Karpas-422 (cell line): ENCODE data around the gene USP47. TPM values are rescaled to one million over a fixed set of nuclear protein-coding genes. Genes with fewer than 3 reads are reported as not detected.

Experiments
- DNase-seq: peaks from one replicate; pipeline ENCODE4 v3.0.0-alpha.2; 2015
- H2AFZ ChIP-seq: fragments of 200-600 bp; sonication (generic); 2 replicates; pipeline ENCODE4 v1.6.1; 2014; ENCODE audit warnings: antibody characterized with exemption, low read length, mixed read lengths
- H3K27ac ChIP-seq: fragments of 200-600 bp; sonication (generic); 2 replicates; pipeline ENCODE4 v1.5.1; 2014; ENCODE audit warnings: mild to moderate bottlenecking, low read length, moderate library complexity
- H3K27me3 ChIP-seq: fragments of 200-600 bp; sonication (generic); 2 replicates; pipeline ENCODE4 v1.6.1; 2014; ENCODE audit warnings: low read length, mixed read lengths
- H3K36me3 ChIP-seq: fragments of 200-600 bp; sonication (generic); 2 replicates; pipeline ENCODE4 v1.6.1; 2014; ENCODE audit warnings: low read length, mixed read lengths; ENCODE audit not compliant: insufficient read depth
- H3K4me1 ChIP-seq: fragments of 200-600 bp; sonication (generic); 2 replicates; pipeline ENCODE4 v1.6.1; 2014; ENCODE audit warnings: mild to moderate bottlenecking, low read length, mixed read lengths
- H3K4me2 ChIP-seq: fragments of 200-600 bp; sonication (generic); 2 replicates; pipeline ENCODE4 v1.6.1; 2014; ENCODE audit warnings: low read length, low read depth, mild to moderate bottlenecking; ENCODE audit not compliant: poor library complexity, severe bottlenecking
- H3K4me3 ChIP-seq: fragments of 200-600 bp; sonication (generic); 2 replicates; pipeline ENCODE4 v1.5.1; 2014; ENCODE audit warnings: mild to moderate bottlenecking, antibody characterized with exemption, low read length, mixed read lengths
- H3K79me2 ChIP-seq: fragments of 200-600 bp; sonication (generic); 2 replicates; pipeline ENCODE4 v1.6.1; 2014; ENCODE audit warnings: mild to moderate bottlenecking, low read length, mixed read lengths
- H3K9ac ChIP-seq: fragments of 200-600 bp; sonication (generic); 2 replicates; pipeline ENCODE4 v1.6.0; 2014; ENCODE audit warnings: low read length
- H3K9me2 ChIP-seq: fragments of 200-600 bp; sonication (generic), shearing (Covaris generic); replicated peaks from 2 replicates; pipeline ENCODE4 v1.6.0; 2014; ENCODE audit warnings: mild to moderate bottlenecking, low read length, moderate library complexity; ENCODE audit not compliant: insufficient read depth
- H3K9me3 ChIP-seq: fragments of 300-700, 200-600 bp; sonication (generic); 2 replicates; pipeline ENCODE4 v1.6.1; 2014; ENCODE audit warnings: low read length, mixed read lengths
- H4K20me1 ChIP-seq: fragments of 200-600 bp; sonication (generic); 2 replicates; pipeline ENCODE4 v1.6.1; 2014; ENCODE audit warnings: mild to moderate bottlenecking, antibody characterized with exemption, low read length, low read depth; ENCODE audit not compliant: insufficient read depth
- total RNA-seq: library from RNA; depleted of rRNA; stranded (reverse); fragments of >200 nt; shearing (Covaris generic); gene quantifications from 2 replicates; pipeline ENCODE4 v1.2.3, GENCODE V29; 2014; ENCODE audit warnings: low replicate concordance

The USP47 gene
- total RNA-seq, 1 experiment from 2014 or later = 61.2 TPM

- H3K27me3 ChIP-seq = no peaks in the 10 kb centered on the region
- H3K4me2 ChIP-seq = no peak overlapping the region
- peaks cover 97% of the 10 kb centered on the region for H3K79me2 ChIP-seq
- H4K20me1 ChIP-seq = no peaks in the 10 kb centered on the region
- H2AFZ ChIP-seq = no peak overlapping the region
- peaks cover 9% of the 10 kb centered on the region for H3K4me1 ChIP-seq
- 0 out of 2 replicates have a peak, but pooled peaks cover 3% of the 10 kb centered on the region for H3K36me3 ChIP-seq
- no peak overlapping the region for H3K4me3 ChIP-seq
- H3K9me2 ChIP-seq = no peaks in the 10 kb centered on the region
- H3K9me3 ChIP-seq = no peaks in the 10 kb centered on the region
- DNase-seq = no peak
- no peak overlapping the region for H3K9ac ChIP-seq
- no peak overlapping the region for H3K27ac ChIP-seq
Measured at GRCh38 chr11:11865449-11865848, 23.7 kb downstream of the USP47 start.

- Histone ChIP-seq H2AFZ (no peak overlapping the region), H3K4me1 (peaks cover 15% of the 10 kb centered on the region), H3K27ac (no peak overlapping the region), H3K36me3 (0 out of 2 replicates have a peak, but pooled peaks cover 3% of the 10 kb centered on the region), H3K9me3 (no peaks in the 10 kb centered on the region), H3K4me3 (no peak overlapping the region), H3K27me3 (no peaks in the 10 kb centered on the region), H3K9me2 (no peaks in the 10 kb centered on the region), H3K9ac (no peak overlapping the region), H3K4me2 (no peak overlapping the region), H3K79me2 (peaks cover 97% of the 10 kb centered on the region), H4K20me1 (no peaks in the 10 kb centered on the region)
- no peak for DNase-seq
Measured at GRCh38 chr11:11866203-11866602, 24.4 kb downstream of the USP47 start.

GRCh38 chr11:11867720-11868119 lies 25.9 kb downstream of the USP47 start:
- Histone ChIP-seq H3K4me3 (no peak overlapping the region), H3K9ac (no peak overlapping the region), H3K27me3 (no peaks in the 10 kb centered on the region), H3K27ac (no peak overlapping the region), H2AFZ (no peak overlapping the region), H3K36me3 (0 out of 2 replicates have a peak, but pooled peaks cover 3% of the 10 kb centered on the region), H3K4me2 (no peak overlapping the region), H3K4me1 (peaks cover 28% of the 10 kb centered on the region), H3K79me2 (peaks cover 96% of the 10 kb centered on the region), H3K9me3 (no peaks in the 10 kb centered on the region), H4K20me1 (no peaks in the 10 kb centered on the region), H3K9me2 (no peaks in the 10 kb centered on the region)
- DNase-seq = no peak

- DNase-seq = no peak
- H3K4me2 ChIP-seq = peak overlapping the region; percentile 30
- no peaks in the 10 kb centered on the region for H3K9me2 ChIP-seq
- no peaks in the 10 kb centered on the region for H3K27me3 ChIP-seq
- peak overlapping the region; percentile 40 for H3K27ac ChIP-seq
- 0 out of 2 replicates have a peak, but pooled peaks cover 3% of the 10 kb centered on the region for H3K36me3 ChIP-seq
- no peak overlapping the region for H3K4me3 ChIP-seq
- H3K9me3 ChIP-seq = no peaks in the 10 kb centered on the region
- no peak overlapping the region for H2AFZ ChIP-seq
- no peaks in the 10 kb centered on the region for H4K20me1 ChIP-seq
- peak overlapping the region; percentile 14 for H3K9ac ChIP-seq
- H3K4me1 ChIP-seq = peaks cover 26% of the 10 kb centered on the region
- peaks cover 96% of the 10 kb centered on the region for H3K79me2 ChIP-seq
Measured at GRCh38 chr11:11871991-11872401, 30.2 kb downstream of the USP47 start.

- Histone ChIP-seq H3K4me3 (no peak overlapping the region), H3K9me3 (no peaks in the 10 kb centered on the region), H3K4me2 (no peak overlapping the region), H3K27ac (no peak overlapping the region), H3K36me3 (no peaks in the 10 kb centered on the region), H4K20me1 (no peaks in the 10 kb centered on the region), H2AFZ (no peak overlapping the region), H3K79me2 (peaks cover 95% of the 10 kb centered on the region), H3K9me2 (no peaks in the 10 kb centered on the region), H3K4me1 (peaks cover 17% of the 10 kb centered on the region), H3K9ac (no peak overlapping the region), H3K27me3 (no peaks in the 10 kb centered on the region)
- peak; percentile 51 for DNase-seq
Measured at GRCh38 chr11:11876458-11876857, 34.7 kb downstream of the USP47 start.

GRCh38 chr11:11880179-11880578 lies 38.4 kb downstream of the USP47 start:
- peaks cover 89% of the 10 kb centered on the region for H3K79me2 ChIP-seq
- H4K20me1 ChIP-seq = no peaks in the 10 kb centered on the region

GRCh38 chr11:11882539-11882938 lies 40.8 kb downstream of the USP47 start:
- no peaks in the 10 kb centered on the region for H4K20me1 ChIP-seq
- peaks cover 3% of the 10 kb centered on the region; the same call in 1 of the 2 replicates for H3K4me1 ChIP-seq
- H3K27me3 ChIP-seq = no peaks in the 10 kb centered on the region
- no peaks in the 10 kb centered on the region for H3K9me3 ChIP-seq
- H3K9me2 ChIP-seq = no peaks in the 10 kb centered on the region
- no peak overlapping the region for H2AFZ ChIP-seq
- H3K79me2 ChIP-seq = peaks cover 66% of the 10 kb centered on the region
- H3K4me3 ChIP-seq = no peak overlapping the region
- DNase-seq = no peak
- H3K27ac ChIP-seq = no peak overlapping the region
- H3K4me2 ChIP-seq = no peak overlapping the region
- peaks cover 33% of the 10 kb centered on the region; the same call in 1 of the 2 replicates for H3K36me3 ChIP-seq
- H3K9ac ChIP-seq = no peak overlapping the region

More at GRCh38 chr11:11880179-11880578, 38.4 kb downstream of the USP47 start:
- H3K9me2 ChIP-seq = no peaks in the 10 kb centered on the region
- H3K27me3 ChIP-seq = no peaks in the 10 kb centered on the region
- no peak overlapping the region for H3K4me3 ChIP-seq
- H3K9me3 ChIP-seq = no peaks in the 10 kb centered on the region
- no peak overlapping the region for H3K27ac ChIP-seq
- H3K4me2 ChIP-seq = no peak overlapping the region
- H2AFZ ChIP-seq = no peak overlapping the region
- no peak overlapping the region for H3K9ac ChIP-seq
- H3K36me3 ChIP-seq = peaks cover 22% of the 10 kb centered on the region; the same call in 1 of the 2 replicates
- no peak for DNase-seq
- H3K4me1 ChIP-seq = peaks cover 3% of the 10 kb centered on the region; the same call in 1 of the 2 replicates

- Histone ChIP-seq H4K20me1 (no peaks in the 10 kb centered on the region), H2AFZ (no peak overlapping the region), H3K9ac (no peak overlapping the region), H3K4me3 (no peak overlapping the region), H3K79me2 (peaks cover 50% of the 10 kb centered on the region), H3K36me3 (peaks cover 33% of the 10 kb centered on the region; the same call in 1 of the 2 replicates), H3K9me2 (no peaks in the 10 kb centered on the region), H3K4me2 (no peak overlapping the region), H3K27ac (no peak overlapping the region), H3K4me1 (no peaks in the 10 kb centered on the region), H3K9me3 (no peaks in the 10 kb centered on the region), H3K27me3 (no peaks in the 10 kb centered on the region)
- DNase-seq = no peak
Measured at GRCh38 chr11:11884351-11884750, 42.6 kb downstream of the USP47 start.
